ENCODE results near the gene TUBAL3. TPM values are rescaled to one million over a fixed set of nuclear protein-coding genes. Genes with fewer than 3 reads are reported as not detected.

TUBAL3 gene
- total and polyA plus RNA-seq, 9 of the 15 experiments (the other 6 are each of a cell fraction or from before 2014, with no cell fraction given) = 5.5 to 10.1 (median 6.9) TPM

- TF ChIP-seq, protein P1, sequence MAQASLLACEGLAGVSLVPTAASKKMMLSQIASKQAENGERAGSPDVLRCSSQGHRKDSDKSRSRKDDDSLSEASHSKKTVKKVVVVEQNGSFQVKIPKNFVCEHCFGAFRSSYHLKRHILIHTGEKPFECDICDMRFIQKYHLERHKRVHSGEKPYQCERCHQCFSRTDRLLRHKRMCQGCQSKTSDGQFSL (CRISPR knock-in tag; IDR thresholded peaks at IDR 0.05) = no peak
- TF ChIP-seq, protein P1 (tag; IDR thresholded peaks at IDR 0.05) = no peak
- TF ChIP-seq PTRF (tag; IDR thresholded peaks at IDR 0.05) = no peak
- TF ChIP-seq SMARCA5 (IDR thresholded peaks at IDR 0.05) = no peak
- no peak for TF ChIP-seq STAT5A (IDR thresholded peaks at IDR 0.05; ENCODE audit: borderline replicate concordance, low read length)
- TF ChIP-seq RCOR1 (IDR thresholded peaks at IDR 0.05; ENCODE audit: borderline replicate concordance in 1 of 2, low read depth in 2 of 2, low read length in 2 of 2) = peak in 1 of 2 experiments; percentile 63; a peak in 1 of 4 replicates
- TF ChIP-seq, protein P2, sequence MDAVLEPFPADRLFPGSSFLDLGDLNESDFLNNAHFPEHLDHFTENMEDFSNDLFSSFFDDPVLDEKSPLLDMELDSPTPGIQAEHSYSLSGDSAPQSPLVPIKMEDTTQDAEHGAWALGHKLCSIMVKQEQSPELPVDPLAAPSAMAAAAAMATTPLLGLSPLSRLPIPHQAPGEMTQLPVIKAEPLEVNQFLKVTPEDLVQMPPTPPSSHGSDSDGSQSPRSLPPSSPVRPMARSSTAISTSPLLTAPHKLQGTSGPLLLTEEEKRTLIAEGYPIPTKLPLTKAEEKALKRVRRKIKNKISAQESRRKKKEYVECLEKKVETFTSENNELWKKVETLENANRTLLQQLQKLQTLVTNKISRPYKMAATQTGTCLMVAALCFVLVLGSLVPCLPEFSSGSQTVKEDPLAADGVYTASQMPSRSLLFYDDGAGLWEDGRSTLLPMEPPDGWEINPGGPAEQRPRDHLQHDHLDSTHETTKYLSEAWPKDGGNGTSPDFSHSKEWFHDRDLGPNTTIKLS (IDR thresholded peaks at IDR 0.05; ENCODE audit: borderline replicate concordance, low read depth) = peak; percentile 49; the same call in 1 of the 2 replicates
- TF ChIP-seq MTA3 (IDR thresholded peaks at IDR 0.05; ENCODE audit: borderline replicate concordance) = peak; percentile 86
- TF ChIP-seq E2F4 (CRISPR knock-in tag; IDR thresholded peaks at IDR 0.05; ENCODE audit: low read depth) = no peak
- no peak for TF ChIP-seq ZNF699 (CRISPR knock-in tag; IDR thresholded peaks at IDR 0.05; ENCODE audit: insufficient replicate concordance)
- TF ChIP-seq, protein P3, sequence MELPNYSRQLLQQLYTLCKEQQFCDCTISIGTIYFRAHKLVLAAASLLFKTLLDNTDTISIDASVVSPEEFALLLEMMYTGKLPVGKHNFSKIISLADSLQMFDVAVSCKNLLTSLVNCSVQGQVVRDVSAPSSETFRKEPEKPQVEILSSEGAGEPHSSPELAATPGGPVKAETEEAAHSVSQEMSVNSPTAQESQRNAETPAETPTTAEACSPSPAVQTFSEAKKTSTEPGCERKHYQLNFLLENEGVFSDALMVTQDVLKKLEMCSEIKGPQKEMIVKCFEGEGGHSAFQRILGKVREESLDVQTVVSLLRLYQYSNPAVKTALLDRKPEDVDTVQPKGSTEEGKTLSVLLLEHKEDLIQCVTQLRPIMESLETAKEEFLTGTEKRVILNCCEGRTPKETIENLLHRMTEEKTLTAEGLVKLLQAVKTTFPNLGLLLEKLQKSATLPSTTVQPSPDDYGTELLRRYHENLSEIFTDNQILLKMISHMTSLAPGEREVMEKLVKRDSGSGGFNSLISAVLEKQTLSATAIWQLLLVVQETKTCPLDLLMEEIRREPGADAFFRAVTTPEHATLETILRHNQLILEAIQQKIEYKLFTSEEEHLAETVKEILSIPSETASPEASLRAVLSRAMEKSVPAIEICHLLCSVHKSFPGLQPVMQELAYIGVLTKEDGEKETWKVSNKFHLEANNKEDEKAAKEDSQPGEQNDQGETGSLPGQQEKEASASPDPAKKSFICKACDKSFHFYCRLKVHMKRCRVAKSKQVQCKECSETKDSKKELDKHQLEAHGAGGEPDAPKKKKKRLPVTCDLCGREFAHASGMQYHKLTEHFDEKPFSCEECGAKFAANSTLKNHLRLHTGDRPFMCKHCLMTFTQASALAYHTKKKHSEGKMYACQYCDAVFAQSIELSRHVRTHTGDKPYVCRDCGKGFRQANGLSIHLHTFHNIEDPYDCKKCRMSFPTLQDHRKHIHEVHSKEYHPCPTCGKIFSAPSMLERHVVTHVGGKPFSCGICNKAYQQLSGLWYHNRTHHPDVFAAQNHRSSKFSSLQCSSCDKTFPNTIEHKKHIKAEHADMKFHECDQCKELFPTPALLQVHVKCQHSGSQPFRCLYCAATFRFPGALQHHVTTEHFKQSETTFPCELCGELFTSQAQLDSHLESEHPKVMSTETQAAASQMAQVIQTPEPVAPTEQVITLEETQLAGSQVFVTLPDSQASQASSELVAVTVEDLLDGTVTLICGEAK (IDR thresholded peaks at IDR 0.05) = no peak
- TF ChIP-seq, protein P3 (CRISPR knock-in tag; IDR thresholded peaks at IDR 0.05) = no peak
- TF ChIP-seq NBN (IDR thresholded peaks at IDR 0.05; ENCODE audit: low read depth) = peak; percentile 86
- peak; percentile 97 for TF ChIP-seq POLR2H (tag; IDR thresholded peaks at IDR 0.05; ENCODE audit: low read depth)
- TF ChIP-seq L3MBTL2 (IDR thresholded peaks at IDR 0.05) = peak; percentile 87
- TF ChIP-seq ELF4 (CRISPR knock-in tag; IDR thresholded peaks at IDR 0.05) = peak; percentile 54; the same call in 1 of the 2 replicates
Observed at GRCh38 chr10:5446390-5446926, 41.8 kb upstream of the TUBAL3 start (continued).

Data from K562 (cell line).